Endometrium (tissue), 2 donors: Measurements from ENCODE around the gene ATF7.
"Not testable (repeated sequence)": the region's sequence is repeated elsewhere in the genome, so short reads cannot be mapped to it uniquely, and the experiment has no call there.

Experiments
- FAIRE-seq: peaks from 2 replicates; lab custom pipeline; 2012; peaks lifted over from hg19 to GRCh38; lab: Jason Lieb, UNC
- donor health status: control.
- donor health status: control.

The ATF7 gene

DNA sequence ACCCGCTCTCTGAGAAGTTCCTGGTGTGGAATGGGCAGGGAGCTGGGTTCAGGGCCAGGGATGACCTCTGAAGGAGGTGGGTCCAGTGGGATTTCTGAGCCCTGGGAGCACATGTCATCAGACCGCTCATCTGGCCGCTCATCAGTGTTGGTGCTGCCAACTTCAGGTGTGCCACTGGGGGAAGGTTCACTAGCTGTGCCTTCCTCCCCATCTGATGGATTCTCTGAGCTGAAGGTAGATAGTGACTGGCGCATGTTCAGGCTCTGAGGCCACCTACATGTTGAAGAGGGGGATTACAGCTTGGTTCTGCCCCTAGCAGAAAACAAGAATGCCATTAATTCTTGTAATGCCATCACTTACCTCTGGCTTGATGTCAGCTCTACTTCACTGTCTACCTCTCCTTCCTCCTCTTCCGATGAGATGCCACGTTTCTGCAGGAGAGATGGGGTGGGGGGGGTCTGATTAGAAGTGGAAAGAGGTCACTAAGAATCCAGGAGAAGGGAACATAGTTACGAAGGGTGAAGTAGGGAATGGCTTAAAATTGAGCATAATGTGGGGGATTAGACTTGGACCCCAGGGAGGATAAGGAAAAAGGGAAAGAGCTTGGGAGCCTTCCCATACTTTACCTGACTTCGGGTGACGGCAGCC is 144.1 kb downstream of the ATF7 start:
- FAIRE-seq: no peak

DNA sequence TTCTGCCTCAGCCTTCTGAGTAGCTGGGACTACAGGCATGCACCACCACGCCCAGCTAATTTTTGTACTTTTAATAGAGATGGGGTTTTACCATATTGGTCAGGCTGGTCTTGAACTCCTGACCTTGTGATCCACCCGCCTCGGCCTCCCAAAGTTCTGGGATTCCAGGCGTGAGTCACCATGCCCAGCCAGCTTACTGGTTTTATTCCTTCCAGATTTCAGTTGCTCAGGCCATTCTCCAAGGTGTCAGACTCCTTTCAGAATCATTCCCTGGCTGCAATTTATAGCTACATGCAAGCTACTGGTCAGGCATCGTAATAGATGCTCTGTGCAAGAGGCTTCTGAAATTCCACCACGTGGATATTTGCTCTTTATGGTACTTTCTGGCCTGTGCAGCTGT is 144.7 kb downstream of the ATF7 start:
- FAIRE-seq: not testable (repeated sequence)

DNA sequence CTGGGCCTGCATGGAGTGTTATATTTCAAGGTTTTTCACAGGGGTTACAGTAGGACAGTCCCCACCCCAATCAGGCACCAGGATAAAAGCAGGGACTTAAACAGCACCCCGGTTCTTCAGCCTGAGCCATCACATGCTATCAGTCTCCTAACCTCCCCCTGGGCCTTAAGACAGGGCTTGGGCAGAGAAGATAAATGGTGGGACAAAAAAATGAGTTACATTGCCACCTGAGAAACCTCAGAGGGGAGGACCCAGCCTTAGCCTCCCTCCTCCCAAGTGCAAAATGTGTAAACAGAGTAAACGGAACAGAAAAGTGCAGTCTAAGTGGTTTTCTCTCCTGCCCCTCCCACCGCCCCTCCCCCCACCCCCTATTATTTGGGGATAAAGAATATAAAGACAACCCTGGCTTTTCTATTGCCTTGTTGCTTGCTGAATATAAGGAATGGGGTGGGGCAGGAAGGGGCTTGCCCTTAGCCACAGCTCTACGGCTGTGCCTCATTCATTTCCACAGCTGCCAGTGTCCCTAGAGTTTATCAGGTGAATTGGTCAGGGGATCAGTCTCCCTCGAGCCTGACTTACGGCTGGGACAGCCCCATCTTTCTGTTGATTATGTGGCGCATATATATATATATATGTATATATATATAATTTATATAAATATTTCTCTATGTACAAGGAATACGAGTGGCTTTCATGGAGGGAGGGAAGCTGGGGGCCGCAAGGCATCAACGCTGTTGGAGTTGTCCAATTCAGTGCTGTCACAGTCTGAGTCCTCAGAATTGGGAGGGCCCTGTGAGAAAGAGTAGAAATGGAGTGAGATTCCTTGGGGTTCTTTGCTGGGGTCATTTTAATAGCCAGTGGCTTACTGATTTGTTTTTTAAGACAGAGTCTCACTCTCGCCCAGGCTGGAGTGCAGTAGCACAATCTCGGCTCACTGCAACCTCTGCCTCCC is 145.4 kb downstream of the ATF7 start:
- no peak for FAIRE-seq

DNA sequence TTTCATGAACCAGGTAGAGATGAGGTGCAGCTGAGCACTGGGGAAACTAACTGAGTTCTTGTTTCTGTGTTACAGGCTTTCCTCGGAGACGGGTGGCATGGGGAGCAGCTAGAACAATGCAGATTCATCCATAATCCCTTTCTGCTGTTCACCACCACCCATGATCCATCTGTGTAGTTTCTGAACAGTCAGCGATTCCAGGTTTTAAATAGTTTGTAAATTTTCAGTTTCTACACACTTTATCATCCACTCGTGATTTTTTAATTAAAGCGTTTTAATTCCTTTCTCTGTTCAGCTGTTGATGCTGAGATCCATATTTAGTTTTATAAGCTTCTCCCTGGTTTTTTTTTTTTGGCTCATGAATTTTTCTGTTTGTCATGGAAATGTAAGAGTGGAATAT is 146.9 kb downstream of the ATF7 start:
- FAIRE-seq: no peak

DNA sequence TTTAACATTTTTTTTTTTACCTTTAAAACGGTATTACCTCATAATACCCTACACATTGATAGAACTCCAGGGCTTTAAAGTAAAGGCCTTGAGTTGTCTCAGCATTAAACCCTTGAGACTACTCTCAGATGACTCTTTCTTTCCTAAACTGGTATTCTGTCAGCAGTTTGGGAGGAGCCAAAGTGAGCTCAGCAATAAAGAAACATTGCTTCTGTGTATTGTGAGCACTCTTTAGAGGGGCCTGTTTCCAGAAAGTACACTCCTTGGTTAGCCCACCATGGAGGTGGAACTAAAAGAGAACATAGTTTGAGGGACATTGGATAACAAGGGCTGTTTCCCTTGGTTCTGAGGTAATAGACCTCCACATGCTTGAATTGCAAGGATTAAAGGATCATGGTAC is 147.3 kb downstream of the ATF7 start:
- no peak for FAIRE-seq

DNA sequence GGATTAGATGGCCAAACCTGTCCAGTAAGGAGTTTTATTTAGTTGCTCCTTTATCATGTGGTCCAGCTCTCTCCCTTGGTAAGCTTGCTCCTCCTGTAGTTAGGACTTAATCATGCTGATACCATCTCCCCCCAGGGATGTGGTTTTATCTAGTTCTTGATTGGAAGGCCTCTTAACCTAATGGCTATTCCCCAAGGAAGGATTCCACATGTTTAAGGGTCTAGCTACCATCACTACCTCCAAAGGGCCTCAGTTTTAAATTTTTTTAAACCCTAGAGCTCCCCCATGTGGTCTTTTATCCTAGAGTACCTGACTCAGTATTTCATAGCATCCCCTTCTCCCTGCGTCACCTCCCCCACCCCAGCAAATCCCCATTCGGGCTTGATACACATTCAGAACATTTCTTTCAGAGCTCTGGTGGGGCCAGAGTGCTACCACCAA is 149.4 kb downstream of the ATF7 start:
- no peak for FAIRE-seq

DNA sequence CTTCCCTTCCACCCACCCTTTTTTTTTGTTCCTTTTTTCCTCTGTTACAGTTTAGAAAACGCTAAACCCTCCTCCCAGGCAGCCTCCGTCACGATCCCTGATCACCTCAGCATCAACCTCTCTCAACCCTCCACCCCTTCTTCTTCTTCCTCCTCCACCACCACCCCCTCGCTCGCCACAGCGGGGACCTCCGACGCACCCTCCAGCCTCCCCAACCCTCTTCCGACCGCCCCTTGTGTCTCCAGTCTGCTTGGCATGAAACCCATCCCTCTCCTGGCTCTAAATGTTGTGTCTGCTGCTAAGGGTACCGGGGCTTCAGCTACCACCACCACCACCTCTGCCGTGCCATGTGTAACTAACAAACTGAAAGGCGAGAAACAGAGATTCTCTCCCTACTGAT is 151.4 kb downstream of the ATF7 start:
- no peak for FAIRE-seq

DNA sequence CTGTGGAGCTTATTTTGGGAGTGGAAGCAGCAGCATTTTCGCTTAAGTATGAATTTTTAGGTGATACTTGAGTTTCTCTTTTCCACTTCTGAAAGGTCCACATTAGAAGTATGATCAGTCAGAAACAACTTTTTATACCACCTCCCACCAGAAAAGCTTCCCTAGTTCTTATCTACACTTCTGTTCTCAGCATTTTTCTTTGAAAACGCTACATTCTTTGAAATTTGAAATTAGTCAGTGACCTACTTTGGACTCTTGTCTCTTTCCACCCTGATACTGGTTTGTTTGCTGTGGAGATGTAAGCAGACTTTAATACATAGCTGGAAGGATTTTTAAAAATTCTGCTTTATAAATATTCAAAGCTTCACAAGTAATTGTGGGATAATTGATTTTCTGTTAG is 152.1 kb downstream of the ATF7 start:
- FAIRE-seq: no peak

DNA sequence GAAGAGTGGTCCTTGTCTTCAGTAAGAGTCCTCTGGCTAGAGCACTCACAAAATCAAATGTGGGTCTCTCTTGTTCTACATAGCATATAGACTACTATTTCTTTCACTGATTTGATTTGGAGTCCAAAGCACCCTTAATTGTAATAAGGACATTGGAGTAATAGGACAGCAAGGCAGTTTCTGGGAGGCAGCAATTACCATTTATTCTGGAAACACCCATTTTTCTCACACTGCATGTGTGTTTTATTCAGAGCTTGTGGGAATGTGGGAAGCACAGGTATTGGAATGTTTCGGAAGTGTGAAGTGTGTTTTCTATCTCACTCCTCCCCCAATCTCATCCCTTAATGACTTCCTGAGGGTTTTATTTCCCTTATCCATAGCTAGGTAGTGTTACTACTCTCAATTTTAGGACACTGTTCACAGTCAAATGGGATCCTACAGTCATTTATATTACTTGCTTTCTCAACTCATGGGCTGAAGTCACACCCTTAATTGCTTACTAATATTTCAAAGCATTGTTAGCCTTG is 154.1 kb downstream of the ATF7 start:
- FAIRE-seq: no peak

DNA sequence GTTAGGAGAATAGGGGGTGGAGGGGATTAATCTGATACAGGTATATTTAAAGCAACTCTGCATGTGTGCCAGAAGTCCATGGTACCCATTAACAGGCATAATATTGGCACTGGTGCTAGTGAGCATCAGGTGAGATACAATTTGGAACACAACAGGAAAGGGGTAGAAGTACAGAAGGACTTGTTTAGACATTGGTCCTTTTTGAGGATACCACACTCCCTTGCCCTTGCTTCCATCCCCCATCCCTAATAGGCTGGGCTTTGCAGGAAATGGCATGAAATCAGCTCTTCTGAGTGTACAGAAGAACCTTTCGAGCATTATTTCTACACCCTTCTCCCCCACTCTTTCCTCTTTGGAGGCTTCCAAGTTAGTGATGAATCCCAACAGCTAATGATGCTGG is 157.9 kb downstream of the ATF7 start:
- FAIRE-seq: no peak

DNA sequence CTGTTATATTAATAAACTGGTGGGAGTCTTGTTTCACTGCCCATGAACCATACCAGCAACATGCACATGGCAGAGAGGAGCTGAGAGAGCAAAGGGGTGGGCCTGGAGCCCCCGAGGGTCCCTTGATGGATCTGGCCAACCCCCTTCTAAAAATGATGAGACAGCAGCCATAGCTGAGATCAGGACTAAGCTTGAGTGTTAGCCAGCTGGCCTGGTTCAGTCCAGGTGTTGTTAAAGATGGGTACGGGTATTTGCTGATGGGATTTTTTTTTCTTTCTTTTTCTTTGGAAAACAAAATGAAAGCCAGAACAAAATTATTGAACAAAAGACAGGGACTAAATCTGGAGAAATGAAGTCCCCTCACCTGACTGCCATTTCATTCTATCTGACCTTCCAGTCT is 158.3 kb downstream of the ATF7 start:
- FAIRE-seq: no peak

DNA sequence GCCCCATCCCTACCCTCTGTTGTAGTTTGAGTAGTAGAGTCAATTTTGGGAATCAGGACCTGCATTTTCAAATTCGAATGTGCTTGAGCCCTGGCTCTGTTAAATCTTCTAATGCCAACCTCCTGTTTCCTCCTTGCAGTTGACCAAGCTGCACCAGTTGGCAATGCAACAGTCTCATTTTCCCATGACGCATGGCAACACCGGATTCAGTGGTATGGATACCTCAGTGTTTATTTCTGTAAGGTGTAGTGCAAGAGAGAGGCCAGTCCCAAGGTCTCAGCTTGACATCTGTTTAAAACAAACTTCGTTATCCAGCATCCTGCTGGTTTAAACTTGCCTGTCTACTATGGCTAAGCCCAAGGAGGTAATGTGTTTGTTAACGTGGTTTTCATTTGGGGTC is 159.1 kb downstream of the ATF7 start:
- no peak for FAIRE-seq

DNA sequence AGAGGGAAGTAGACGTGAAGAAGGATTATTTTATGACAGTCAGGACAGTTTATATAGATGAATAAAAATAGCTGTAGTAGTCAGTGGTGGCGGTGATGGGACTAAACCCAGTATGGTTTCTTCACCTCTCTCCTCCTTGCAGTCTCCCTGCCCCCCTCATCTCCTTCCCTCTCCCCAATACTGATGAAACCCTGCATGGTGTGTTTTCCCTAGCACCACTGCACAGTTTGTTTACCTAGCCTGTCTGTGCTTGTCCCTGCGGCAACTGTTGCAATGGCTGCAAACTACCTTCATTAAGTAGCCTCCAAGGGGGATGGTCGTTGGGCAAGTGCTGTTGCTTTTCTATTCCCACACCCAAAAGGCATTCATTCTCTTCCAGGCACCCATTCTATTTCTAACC is 159.5 kb downstream of the ATF7 start:
- FAIRE-seq: no peak

DNA sequence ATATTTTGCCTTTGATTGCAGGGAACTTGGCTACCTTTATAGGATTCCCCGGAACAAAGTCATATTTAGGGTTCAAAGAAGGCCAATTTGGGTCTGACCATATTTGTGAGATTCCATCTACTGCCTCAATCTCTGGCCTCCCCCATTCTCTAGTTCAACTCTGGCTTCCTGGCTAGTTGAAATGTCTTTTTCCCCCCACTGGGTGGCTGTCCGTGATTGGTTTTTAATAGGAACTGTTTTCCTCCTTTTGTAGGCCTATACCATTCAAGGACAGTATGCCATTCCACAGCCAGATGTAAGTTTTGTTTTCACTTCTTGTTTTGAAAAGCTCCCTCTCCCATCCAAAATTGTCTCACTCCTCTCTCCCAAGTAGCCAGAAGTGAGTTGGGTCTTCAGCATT is 160.5 kb downstream of the ATF7 start:
- no peak for FAIRE-seq

DNA sequence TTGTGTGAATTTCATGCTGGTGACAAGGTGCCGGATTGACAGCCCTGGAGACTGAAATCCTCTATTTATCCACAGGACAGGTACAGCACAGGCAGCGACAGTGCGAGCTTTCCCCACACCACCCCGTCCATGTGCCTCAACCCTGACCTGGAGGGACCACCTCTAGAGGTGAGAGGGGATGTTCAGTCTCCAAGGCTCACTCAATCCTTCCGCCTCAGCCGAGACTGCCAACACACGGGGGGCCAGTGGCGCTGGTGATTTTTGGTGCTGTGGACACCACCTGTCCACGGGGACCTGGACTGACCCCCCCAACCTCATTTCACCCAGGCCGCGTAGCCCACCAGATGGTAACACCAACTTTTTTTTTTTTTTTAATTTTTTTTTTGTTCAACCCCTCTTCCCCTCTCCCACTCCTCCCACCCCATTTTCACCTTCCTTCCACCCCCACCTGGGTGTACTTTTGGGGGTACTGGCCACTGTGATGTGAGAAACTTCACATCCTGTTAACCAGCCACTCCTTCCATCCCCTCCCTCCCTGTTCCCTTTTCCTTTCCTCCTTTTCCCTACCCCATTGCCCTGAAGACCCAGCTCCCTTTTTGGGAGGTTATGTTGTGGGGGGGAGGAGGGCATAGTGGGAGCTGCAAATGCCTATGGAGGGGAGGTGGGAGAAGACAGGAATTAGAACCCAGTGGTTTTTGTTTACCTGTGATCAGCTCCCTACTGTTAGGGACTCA is 161.3 kb downstream of the ATF7 start:
- FAIRE-seq: no peak

DNA sequence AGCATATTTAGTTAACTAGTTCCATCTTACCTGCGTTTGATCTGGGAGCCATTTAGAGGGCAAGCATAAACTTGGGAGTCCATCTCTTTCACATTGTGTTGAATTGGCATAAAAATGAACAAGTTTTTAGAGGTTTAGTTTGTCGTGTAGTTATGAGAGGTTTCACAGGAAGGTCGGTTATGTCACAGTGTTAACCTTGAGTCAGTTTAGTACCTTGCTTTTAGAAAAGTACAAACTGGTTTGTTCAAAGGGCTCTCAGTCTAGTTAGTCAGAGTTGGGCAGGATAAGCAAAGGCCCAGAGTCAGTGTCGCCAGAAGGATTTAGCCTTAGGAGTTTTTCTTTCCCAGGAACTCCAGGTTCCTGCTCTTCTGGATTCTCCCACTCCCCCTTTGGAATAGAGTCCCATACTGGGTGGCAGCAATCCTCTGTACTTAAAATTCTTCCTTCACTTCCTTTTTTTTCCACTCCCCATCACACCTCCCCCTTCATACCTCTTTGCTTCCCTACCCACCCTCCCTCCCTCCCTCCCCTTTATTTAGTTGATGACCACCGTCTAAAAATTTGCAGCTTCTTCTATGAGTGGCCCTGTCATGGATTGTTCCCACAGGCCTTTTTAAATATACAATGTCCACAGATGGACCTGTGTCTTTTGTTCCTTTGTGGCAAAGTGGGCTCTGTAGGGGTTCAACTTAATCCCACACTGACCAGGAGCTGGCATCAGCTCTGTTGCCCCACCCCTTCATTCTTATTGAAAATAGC is 162.2 kb downstream of the ATF7 start:
- no peak for FAIRE-seq

DNA sequence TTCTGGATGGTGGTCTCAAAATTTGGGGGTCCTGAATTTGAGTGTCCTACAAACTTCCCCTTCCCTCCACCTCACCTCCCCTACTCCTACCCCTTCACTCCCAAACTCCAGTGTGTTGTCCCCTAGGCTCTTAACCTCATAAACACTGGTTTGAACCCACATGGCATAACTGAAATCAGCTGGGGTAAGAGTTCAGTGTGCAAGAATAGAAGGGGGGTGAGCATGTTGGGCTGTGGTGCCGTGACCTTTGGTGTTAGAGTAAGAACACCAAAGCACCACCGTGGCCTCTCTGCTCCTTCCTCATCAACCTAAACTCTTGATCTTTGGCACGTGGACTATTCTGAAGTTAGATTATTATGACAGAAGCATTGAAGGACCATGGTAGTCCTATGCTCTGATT is 163.2 kb downstream of the ATF7 start:
- FAIRE-seq: no peak

DNA sequence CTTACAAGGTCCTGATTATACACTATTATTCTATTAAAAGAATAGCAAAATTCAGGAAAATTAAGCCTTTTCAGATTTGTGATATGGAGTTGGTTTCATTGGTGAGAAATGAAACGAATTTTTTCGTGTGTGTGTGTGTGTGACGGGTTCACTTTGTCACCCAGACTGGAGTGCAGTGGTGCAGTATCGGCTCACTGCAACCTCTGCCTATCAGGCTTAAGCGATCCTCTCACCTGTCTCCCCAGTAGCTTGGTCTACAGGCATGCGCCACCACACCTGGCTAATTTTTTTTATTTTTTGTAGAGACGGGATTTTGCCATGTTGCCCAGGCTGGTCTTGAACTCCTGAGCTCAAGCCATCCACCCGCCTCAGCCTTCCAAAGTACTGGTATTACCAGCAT is 164.6 kb downstream of the ATF7 start:
- no peak for FAIRE-seq

DNA sequence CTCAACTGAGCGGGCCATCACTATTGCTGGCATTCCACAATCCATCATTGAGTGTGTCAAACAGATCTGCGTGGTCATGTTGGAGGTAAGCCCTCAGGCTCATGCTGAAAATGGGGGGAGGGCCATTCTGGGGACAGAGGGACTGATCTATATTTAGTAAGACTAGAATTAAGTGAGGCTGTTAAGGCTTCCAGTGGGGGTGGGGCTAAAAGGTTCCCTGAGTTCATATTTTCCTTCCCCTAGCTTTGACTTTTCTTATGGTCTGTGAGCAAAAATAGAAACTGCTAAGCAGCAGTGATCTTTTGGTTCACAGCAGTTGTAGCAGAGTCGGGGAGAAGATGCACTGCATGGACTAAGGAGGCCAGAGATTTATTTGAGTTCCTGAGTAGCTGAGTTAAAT is 165.1 kb downstream of the ATF7 start:
- FAIRE-seq: no peak

DNA sequence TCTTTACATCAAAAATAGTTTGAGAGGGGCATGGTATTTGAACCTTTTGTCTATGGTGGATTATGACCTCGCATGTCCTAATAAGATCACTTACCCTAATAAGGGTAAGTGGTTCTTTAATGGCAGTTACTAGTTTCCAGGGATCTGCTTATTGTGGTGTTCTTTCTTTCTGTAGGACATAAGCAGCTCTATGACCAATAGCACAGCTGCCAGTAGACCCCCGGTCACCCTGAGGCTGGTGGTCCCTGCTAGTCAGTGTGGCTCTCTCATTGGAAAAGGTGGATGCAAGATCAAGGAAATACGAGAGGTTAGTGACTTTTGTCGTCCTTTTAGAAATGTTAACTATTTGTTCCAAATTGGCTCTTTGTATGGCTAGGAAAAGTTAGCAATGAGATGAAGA is 167.1 kb downstream of the ATF7 start:
- FAIRE-seq: no peak
